HG03457 (cell line): Measurements from ENCODE around the gene INPP5A.
"Not testable (repeated sequence)": the region's sequence is repeated elsewhere in the genome, so short reads cannot be mapped to it uniquely, and the experiment has no call there.

ENCODE experiments used
- ATAC-seq: cut with Tn5 transposase; IDR thresholded peaks from one replicate; pipeline ENCODE4 v1.9.1; 2021; ENCODE audit warnings: moderate number of reproducible peaks; ENCODE audit not compliant: unreplicated experiment

The INPP5A gene

GRCh38 chr10:132806561-132807003 is 269.0 kb downstream of the INPP5A start:
- ATAC-seq, result no peak

DNA sequence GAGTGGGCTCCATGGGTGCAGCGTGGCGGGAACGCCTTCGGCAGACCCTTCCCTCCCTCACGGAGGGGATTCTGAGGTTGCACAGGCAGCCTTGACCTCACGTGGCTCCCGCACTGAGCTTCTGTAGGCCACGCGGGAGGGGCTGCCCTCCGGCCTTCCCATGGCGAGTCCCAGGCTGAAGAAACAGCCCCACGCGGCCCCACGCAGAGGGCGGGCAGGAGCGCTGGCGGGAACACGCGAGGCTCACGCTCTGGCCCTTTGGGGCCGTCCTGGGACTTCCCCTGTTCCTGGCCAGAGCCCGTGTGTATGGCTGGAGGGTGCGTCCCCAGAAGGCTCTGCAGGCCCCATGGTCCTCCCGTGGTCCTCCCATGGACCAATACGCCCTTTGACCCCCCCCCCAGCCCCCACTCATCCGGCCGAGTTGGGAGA is 270.0 kb downstream of the INPP5A start:
- ATAC-seq, result no peak

DNA sequence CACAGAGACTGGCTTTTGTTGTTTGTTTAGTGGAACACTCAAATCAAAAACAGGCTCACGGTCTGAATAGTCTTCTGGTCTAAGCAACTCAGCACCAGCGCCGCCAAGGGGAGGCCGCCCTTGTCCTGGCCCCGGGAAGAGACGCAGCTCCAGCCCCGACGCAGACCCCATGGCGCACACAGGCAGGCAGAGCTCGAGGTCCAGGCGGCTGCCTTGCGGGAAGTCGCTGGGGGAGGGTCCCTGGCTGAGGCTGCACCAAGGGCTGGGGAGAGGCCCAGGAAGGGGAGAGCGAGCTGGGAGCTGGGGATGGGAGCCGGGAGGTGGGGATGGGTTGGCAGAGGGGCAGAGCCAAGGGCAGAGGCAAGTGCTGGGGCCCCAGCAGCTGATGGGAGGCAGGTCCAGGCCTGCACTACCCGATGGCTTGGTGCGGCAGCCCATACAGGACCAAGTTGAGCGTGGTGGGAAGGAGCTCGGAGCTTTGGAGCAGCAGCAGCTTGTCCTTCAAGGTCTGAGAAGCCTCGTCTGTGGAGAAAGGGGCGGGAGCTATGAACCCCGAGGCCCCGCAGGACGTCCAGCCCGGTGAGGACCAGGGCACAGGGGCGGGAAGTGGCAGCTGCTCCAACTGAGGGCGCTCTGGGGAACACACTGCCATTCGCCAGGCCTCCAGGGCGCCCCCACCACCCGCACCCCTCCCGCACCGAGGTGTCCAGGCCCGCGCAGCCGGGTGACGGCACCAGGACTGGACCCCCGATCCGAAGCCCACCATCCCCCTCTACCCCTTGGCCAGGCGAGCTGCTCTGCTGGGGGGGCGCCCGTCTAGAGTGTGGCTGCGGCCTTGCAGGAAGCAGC is 271.0 kb downstream of the INPP5A start:
- ATAC-seq, result no peak

DNA sequence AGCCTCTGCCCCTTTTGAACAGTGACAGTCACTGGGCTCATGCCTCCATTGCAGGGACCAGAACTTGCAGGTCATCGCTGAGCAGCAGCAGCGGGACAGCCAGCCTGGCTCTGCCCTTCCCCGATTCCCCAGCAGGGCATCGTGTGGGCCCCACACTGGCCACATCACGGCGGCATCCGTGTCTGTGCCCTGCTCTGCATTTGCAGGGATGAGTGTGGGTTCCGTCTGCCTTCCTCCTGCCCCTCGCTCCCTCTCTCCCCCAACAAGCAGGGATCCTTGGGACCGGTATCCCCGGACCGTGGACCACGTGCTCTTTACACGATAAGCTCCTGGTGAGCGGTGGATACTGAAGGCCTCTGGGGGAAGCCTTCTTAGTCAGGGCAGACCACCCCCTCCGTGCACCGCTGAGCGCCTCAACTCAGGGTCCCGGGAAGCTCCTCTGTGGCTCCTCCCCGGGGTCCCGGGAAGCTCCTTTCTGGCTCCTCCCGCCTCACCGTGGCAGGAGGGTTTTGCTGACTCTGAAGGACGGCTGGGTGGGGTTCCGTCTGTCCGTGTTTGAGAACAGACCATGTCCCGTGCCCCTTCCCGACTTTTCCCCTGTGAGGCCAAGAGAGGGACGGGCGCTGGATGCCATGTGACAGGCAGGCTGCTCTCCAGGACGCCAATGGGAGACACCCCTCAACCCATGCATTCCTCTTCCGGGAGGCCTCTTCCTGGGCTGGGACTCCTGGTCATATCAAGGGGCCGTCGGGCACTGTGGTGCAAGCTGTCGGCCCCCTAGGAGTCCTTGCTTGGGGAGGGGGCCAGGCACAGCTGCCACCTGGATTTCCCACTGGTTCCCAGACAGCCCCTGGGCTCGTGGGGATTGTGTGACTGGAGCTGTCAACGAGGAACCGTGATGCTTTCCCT is 271.9 kb downstream of the INPP5A start:
- no peak for ATAC-seq

DNA sequence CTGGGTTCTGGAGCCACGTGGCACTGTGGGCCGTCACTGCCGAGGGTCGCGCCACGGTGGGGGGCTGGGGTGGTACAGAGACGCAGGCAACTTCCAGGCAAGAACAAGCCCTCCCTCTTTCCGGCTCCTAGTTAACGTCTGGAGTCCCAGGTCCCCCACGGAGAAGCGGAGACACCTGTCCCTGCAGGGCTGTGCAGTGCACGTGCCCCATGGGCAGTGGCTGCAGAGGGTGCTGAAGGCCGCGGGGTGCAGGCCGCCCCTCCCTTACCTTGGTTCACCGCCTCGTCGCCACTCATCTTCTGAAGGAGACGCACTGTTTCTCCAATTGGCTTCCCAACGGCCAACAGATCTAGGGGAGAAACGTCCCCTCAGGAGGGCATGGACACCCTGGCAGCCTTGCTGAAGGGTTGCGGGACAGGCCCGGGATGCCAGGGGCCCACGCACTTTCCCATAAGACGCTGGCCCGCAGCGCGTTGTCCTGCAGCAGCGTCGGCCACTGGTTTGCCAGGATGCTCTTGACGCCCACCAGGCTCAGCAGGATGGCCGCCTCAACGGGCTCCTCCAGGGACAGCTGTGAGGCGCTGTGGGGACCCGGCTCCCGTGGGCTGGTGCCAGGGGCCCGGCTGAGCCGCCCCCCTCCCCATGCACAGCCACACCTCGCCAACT is 272.7 kb downstream of the INPP5A start:
- ATAC-seq, result no peak

DNA sequence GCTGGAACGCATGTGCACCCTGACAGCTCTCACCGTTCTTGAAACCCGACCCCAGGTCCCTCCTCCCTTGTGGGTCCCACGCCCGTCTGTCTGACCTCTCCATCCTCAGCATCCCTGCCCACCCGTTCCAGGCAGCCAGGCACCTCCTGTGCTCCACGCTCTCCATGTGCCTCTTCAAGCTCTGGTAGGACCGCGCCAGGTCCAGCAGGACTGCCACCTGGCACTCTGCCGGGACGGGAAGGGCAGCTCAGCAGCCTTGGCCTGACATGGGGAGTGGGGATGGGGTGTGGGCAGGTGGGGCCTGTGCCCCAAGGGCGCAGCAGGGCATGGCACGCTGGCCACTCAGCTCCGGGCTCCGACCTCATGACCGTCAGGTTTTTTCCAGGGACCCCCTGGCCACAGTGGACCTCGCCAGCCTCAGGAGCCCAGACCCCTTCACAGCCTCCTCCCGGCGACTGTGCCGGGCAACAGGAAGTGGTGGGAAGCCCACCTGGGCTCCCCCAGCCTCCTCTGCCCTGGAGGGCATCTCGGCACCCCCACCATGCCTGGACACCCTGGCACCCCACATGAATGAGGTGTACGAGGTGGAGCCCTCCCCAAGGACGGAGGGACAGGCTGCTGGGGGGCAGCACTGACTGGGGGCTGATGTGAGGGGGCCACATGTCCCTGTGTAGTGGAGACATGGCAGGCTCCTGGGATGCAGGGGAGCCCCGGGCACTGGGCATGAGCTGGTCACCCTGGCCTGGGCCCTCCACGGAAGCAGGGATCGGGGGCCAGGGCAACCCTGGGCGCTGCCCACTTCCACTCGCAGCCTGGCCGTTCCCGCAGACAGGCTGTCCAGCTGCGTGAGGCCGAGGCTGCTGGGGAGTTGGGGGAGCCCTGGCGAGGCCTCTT is 273.5 kb downstream of the INPP5A start:
- ATAC-seq, result no peak

- ATAC-seq, result no peak
Measured at GRCh38 chr10:132811891-132812481, 274.4 kb downstream of the INPP5A start.

DNA sequence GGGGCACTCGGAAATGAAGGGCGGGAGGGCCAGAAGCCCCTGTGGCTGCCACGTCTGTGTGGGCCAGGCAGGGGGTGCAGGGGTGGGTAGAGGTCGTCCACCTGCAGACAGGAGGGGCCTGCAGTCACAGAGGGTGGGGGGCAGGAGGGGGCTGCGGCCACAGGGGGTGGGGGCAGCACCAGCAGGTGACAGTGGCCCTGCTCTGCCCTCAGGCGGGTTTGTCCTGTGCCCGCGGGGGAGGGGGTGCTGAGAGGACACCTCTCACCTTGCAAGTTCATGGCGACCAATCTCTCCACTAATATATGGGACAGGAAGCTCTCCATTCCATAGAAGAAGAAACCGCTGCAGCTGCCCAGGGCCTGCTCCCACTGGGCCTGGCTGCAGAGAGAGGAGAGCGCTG is 274.9 kb downstream of the INPP5A start:
- ATAC-seq, result no peak

DNA sequence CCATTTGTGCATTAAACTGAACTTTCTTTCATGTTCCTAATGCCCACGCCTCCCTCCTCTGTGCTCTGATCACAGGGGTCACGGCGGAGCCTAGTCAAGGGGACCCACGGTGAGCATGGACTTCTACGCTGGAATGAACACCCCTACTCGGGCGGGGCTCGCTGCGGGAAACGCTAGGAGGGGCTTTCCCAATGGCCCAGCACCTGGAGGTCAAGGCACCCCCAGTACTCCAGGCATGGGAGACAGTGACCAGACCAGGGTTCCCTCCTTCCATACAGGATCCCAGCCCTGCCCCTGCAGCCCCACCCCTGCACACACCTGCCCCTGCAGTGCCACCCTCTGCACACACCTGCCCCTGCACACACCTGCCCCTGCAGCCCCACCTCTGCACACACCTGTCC is 275.4 kb downstream of the INPP5A start:
- no peak for ATAC-seq

DNA sequence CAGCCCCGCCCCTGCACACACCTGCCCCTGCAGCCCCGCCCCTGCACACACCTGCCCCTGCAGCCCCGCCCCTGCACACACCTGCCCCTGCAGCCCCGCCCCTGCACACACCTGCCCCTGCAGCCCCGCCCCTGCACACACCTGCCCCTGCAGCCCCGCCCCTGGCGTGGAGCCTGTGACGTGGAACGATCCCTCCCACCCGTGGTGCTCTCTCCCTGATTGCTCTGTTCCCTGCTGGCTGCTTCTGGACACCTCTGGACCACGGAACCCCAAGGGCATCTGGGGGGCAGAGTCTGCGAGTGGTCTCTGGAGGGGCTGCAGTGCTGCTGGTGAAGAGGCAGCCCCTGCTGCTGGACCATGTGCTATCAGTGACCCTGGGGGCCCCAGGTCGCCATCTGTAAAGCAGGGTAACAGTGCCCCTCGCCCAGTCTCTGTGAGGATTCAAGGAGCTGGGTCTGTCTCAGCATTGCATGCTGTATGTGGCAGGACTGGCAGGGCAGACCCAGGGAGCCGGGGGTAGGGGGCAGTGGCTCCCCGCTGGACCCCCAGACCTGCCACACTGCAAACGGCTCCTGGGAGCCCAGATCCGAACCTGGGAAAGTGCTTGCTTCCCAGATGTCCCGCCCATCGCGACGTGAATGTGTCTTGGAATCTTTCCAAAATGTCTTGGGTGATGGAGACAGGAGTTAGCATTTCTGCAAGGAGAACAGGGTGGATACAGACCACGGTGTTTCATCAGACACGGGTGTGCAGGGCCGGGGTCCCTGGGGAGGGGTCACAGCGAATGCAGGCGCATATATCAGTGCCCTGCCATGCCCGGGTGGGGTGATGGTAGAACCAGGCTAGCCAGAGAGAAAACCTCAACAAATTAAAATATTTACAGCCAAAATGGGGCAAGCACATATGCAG is 276.2 kb downstream of the INPP5A start:
- no peak for ATAC-seq

DNA sequence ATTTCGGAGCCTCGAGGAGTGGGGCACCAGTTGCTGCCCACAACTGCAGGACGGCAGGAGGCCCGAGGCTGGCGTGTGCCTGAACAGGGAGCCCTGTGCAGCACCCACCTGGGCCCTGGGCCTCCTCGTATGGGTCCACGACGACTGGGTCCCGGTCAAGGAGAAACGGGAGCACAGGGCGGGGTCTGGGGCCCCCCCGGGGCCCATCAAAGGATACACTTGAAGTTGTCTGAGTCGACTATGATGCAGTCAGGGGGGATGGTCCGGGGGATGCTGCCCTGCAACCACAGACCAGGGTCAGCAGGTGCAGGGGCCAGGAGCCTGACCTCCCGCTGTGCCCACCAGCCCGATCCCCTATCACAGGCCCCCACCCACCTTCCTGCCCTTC is 276.9 kb downstream of the INPP5A start:
- no peak for ATAC-seq

GRCh38 chr10:132815168-132815857 is 277.7 kb downstream of the INPP5A start:
- no peak for ATAC-seq

DNA sequence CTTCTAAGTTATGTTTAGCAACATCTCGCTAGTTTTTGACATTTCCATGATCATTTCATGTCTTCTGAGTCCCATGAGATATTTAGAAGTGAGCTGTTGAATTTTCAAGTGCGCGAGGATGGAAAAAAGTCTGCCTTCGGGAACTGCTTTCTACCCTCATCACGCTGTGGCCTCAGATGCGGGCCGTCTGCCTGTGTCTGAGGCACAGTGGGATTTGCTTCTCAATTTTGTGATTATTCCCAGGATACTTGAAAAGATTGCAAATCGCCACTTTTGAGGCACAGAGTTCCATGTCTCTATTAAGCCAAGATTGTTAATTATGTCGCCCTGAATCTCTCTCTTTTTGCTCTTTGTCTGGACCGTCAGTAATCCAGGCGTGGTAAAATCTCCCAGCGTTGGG is 279.1 kb downstream of the INPP5A start:
- no peak for ATAC-seq

DNA sequence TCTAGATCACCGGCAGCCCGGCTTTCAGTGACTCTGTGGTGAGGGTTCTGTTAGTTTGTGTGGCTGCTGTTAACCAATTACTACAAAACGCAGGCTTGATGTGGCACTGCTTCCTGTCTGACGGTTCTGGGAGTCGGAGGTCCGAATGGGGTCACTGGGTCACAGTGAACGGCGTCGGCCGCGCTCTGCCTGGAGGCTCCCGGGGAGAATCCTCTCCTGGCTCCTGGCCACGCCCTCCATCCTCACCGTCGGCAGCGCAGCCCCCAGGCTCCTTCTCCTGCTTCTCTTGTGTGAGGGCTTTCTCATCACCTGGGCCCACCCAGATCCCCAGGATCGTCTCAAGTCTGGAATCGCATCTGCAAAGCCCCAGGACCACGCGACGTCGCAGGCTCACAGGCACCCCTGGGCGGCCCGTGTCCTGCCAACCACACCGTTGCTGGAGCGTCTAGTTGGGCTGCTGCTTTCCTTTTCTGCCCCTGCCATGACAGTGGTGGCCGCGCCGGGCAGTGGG is 280.2 kb downstream of the INPP5A start:
- no peak for ATAC-seq

GRCh38 chr10:132820056-132820455 is 282.5 kb downstream of the INPP5A start:
- no peak for ATAC-seq

GRCh38 chr10:132825783-132826523 is 288.4 kb downstream of the INPP5A start:
- ATAC-seq, result not testable (repeated sequence)
